HG03457 (cell line): Measurements from ENCODE around the gene NTNG2.

Source experiments
- ATAC-seq: cut with Tn5 transposase; IDR thresholded peaks from one replicate; pipeline ENCODE4 v1.9.1; 2021; ENCODE audit warnings: moderate number of reproducible peaks; ENCODE audit not compliant: unreplicated experiment

The NTNG2 gene

DNA sequence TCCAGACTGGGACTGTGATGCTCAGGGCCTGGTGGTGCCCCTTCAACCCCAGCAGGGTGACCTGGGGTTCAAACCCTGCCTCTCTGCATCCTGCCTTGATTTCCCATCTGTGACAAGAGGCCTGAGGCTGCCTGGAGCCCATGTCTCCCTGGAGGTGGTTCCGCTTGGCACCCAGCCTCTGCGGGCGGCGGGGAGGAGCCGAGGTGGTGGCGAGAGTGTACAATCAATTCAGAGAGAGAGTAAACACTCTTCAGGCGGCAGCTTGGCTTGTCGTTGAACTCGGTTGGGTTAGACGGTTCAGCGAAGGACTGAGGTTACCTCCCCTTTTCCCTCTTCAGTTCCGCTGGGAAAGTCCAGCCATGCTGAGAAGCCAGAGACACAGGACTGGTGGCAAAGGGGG is 39.3 kb downstream of the NTNG2 start:
- no peak for ATAC-seq

DNA sequence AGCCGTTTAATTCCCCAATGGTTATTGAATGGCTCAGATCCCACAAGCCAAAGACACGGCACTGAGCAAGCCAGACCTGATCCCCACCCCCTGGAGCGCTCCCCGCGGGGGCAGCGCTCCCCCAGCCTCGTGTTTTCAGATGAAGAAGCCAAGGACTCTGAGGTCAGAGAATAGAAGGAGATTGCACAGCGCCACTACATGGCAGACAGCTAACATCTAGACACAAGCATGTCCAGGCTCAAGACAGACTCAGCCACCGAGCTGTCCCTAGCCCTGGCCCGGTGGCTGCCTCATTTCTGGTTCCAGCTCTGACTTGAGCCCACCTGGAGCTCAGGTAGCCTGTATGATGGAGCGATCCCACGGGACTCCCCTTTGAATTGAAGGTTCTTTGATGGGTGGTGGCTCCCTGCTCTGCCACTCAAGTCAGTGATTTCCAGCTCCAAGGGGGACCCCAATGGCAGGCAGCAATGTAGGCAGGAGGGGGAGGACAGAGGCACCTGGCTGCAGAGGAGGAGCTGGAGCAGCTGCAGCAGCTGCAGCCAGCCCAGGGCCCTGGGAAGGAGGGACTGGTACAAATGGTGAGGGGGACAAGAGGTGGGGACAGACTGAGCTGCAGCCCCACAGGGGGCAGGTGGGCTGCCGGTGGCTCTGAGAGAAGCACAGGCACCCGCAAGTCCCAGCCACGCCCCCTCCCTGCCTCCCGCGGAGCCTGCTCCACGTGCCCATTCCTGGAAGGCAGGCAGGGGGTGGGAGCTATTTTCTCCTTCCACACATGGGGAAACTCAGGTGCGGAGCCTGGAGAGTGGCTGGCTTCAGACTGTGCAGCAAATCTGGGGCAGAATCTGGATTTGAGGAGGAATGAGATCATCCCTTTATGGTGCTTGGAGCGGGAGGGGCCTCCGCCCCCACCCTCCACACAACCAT is 40.2 kb downstream of the NTNG2 start:
- ATAC-seq: no peak

DNA sequence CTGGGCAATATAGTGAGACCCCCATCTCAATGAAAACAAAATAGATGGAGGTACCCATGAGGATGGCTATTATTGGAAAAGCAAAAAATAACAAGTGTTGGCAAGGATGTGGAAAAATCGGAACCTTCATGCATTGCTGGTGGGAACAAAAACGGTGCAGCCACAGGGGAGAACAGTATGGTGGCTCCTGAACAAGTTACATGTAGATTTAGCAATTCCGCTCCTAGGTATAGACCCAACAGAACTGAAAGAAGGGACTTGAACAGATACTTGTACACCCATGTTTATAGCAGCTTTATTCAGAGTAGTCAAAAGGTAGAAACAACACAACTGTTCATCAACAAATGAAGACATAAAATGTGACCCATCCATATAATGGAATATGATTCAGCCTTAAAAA is 43.0 kb downstream of the NTNG2 start:
- no peak for ATAC-seq

DNA sequence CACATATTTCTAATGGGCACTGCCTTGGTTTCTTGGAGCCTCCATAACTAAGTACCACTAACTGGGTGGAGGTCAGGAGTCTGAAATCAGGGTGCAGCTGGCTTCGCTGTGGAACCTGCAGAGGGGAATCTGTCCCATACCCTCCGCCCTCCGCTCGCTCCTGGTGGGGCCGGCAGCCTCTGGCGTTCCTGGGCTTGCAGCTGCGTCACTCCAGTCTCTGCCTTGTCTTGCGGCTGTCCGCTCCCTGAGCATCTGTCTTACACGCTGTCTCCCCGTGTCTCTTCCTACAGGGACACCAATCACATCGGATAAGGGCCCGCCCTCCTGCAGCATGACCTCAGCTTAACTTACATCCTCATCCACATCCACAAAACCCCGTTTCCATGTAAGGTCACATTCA is 45.4 kb downstream of the NTNG2 start:
- ATAC-seq: no peak

DNA sequence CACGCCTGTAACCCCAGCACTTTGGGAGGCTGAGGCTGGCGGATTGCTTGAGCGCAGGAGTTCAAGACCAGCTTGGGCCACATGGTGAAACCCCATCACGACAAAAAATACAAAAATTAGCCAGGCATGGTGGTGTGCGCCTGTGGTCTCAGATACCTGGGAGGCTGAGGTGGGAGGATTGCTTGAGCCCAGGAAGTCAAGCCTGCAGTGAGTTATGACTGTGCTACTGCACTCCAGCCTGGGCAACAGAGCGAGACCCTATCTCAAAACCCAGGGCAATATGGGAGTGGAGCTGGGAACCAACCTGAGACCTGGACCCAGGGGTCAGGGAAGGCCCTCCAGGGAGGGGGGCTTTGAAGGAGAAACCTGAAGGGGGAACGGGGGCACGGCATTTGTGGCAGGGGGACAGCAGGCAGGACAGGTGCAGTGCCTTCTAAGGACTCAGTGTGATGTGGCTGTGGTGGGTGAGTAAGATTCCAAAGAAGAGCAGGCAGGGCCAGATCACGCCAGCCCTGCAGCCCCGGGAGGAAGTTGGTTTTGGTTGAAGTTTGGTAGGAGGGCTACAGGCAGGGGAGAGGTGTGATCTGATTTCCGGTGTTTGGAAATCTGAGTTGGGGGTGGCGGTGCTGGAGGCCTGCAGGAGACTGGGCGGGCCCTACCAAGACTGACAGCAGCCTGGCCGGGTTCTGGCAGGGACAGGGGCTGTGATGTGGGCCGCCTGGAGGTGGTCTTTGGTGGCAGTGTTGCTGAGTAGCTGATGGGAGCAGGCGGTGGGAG is 46.2 kb downstream of the NTNG2 start:
- no peak for ATAC-seq

DNA sequence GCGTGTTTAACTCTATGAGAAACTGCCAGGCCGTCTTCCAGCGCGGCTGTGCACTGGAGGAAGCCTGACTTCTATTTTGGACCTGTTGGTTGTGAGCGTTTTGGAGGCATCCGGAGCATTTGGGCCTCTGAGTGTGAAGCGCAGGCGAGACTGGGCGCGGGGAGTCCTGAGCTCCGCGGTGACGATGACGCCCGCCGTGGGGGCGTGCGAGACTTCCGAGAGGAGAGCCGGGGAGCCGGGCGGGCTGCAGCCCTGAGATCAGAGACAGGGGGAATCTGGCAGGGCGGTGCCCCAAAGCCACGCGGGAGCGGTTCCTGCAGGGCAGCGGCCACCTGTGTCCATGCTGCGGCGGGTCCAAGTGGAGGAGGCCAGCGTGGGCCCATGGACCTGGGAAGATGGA is 47.4 kb downstream of the NTNG2 start:
- no peak for ATAC-seq

DNA sequence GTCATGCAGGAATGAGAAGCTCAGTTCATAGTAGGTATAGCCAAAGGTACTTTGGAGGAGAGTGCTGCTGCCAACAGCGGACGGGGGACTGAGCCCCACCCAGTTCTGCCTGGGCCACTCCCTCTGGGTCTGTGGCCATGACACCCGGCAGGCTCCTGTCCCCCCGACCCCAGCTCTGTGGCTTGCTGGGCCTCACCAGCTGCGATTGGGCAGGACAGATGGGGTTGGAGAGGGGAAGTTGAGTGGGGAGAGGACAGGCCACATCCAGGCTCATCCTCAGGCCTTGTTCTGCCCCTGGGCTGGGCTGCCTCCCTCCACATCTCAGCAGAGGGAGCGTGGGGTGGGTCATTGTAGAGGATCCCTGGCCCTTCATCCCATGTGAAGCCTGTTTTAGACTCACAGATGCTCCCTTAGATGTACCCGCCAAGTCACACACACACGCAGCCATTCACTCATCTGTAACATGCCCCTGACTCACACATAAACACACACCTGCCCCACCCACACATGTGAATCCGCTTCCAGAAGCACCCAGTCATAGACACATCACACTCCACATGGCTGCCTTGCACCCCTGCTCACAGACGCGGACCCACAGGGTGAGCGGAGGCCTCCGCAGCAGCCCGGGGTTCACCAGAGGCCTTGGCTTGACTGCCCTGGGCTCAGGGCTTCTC is 48.8 kb downstream of the NTNG2 start:
- no peak for ATAC-seq

DNA sequence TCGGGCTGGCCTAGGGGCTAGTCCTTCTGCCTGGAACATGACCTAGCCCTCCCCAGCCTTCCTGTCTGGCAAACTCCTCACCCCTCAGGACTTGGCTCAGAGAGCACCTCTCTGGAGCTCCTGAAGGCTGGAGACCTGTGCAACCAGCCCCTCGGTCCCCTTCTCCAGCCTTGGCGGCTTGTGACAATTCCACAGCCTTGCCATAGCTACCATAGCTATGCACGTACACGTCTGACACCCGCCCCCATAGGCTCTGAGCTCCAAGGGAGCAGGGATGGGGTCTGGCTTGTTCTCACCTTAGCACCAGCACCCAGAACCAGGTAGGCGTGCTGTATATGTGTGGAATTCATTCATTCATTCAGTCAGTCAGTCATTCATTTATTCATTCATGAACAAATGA is 49.7 kb downstream of the NTNG2 start:
- ATAC-seq: no peak

DNA sequence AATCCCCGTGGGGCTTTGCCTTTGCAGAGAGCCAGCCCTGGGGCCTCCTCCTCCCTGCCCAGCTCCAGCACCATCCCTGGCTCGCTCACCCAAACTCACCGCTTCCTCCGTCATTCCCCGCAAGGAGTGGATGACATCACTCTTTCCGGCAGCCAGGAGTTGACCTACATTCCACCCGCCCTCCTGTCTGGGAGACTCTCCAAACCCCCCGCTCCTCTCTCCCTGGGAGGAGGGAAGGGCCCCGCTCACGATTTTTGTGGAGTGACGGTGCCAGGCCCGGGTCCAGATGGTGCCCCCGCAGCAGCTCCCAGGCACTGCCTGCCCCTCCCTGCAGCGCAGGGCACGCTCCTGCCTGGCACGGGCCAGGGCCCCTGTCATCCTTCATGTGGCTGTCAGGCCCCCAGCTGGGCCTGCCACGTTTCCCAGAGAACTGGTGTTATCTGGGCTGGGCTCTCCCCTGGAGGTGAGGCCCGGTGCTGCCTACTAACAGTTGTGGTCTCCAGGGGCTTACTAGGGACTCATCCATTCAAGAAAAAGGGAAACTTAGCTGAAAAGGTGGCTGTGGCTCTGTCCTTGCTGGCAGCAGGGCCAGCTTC is 52.3 kb downstream of the NTNG2 start:
- ATAC-seq: no peak

DNA sequence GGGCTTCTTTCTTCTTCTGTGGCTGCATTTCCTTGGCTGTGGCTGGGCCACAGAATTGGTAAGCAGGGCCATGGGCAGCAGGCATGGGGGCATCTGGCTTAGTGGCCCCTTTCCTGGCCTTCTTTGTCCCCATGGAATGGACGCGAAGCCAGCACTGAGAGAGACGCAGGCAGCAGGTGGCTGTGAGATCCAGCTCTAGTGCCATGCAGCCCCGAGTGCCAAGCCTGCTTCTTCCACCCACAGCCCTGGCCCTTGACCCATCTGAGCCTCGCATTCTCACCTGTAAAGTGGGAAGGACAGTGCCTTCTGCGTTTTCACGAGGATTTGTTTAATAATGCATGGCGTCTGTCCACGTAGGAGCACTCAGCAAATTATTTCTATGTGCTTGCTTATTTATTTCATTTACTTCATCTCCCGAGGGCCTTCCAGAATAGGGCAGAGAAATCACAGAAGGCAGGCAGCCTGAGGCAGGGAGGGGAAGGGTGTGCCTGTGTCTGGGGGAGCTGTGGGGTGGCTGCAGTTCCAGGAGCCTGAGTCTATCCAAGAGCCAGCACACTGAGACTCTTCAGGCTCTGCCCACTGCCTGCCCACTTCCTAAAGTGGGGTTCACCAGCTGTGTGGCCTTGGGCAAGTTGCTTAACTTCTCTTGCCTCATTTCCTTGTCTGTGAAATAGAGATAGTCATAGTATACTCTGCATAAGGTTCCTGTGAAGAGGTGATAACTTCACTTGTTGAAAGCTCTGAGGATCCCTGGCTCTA is 55.2 kb downstream of the NTNG2 start:
- ATAC-seq: no peak

DNA sequence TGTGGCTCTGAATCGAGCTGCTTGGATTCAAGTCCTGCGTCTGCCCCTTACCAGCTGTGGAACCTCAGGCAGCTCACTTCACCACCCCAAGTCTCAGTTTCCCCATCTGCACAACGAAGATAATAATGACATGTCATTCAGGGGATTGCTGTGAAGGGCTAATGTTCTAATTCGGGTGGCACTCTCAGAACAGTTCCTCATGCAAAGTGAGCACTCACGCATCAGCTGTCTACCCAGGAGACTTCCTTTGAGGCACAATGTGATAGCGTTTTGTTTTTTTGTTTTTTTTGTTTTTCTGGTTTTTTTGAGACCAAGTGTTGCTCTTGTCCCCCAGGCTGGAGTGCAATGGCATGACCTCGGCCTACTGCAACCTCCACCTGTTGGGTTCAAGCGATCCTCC is 56.4 kb downstream of the NTNG2 start:
- ATAC-seq: no peak

DNA sequence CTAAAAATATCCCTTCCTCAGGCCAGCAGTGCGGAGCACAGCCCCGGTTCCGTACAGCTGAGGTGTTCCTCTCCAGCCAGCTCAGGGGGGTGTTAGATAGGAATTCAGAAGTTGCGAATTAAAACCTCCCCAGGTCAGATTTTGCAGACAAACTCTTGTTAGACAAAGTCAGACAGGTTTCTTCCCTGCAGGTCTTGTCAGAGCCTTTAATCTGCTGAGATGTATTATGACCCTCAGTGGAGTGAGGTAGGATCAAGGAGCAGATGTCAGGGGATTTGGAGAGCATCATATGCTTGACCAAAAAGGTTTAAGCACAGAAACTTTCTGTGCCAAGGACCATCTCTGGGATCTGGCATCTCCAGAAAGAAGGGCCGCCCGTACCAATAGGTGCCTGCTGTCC is 60.1 kb downstream of the NTNG2 start:
- ATAC-seq: no peak

DNA sequence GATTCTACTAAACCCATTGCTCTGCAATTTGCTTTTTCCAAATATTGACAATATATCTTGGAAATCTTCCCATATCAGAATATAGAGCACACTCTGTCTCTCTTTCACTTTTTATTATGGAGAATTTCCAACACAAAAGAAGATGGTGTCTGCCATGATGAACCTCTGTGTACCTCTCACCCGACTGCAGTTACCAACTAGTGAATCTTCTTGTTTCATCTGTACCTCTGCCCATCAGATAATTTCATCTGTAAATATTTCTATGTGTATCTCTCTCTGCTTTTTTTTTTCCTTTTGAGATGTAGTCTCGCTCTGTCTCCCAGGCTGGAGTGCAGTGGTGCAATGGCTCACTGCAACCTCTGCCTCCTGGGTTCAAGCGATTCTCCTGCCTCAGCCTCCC is 62.8 kb downstream of the NTNG2 start:
- no peak for ATAC-seq

DNA sequence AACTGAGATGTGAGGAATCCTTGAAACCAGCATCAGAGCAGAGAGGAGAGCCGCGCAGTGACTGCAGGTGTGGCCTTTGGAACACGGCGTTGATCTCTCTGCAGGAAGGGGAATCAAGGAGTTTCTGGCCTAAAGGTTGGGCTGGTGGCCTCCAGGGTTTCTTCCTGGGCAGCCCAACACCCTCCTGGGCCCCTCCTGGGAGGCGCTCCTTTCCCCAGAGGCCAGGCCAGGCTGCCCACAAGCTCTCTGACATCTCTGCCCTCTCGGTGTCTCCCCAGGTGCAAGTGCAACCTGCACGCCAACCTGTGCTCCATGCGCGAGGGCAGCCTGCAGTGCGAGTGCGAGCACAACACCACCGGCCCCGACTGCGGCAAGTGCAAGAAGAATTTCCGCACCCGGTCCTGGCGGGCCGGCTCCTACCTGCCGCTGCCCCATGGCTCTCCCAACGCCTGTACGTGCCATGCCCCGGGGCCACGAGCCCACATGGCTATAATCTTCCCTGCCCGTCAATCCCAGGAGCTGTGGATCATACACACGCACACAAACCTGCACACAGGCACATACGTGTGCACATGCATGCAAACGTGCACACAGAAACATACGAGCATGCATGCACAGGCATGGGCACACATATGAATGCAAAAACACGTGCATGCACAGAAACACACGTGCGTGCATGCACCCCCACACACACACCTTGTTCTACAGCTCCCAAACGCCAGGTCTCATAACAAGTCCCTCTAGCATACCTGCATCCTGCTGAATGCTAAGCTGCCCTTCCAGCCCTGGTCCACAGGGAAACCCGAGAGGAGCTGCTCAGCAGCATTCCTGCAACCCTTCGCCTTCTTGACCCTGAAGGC is 64.9 kb downstream of the NTNG2 start:
- no peak for ATAC-seq

DNA sequence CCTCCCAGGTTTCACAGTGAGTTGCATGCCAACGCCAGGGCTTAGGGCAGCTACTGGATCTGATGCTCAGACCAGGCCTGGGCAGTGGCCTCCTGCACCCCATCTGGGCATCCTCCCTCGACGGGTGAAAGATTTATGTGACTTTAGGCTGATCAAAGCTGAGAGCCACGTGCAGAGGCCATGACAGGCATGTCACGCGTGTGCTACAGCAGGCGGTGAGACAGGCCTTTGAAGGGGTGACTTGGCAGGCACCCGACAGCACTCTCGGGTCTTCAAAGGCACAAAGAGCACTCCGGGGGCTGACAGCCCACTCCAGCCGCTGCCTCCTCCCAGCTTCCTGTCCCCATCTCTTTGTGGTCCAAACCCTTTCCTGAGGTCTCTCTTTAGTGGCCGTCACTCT is 66.2 kb downstream of the NTNG2 start:
- no peak for ATAC-seq

DNA sequence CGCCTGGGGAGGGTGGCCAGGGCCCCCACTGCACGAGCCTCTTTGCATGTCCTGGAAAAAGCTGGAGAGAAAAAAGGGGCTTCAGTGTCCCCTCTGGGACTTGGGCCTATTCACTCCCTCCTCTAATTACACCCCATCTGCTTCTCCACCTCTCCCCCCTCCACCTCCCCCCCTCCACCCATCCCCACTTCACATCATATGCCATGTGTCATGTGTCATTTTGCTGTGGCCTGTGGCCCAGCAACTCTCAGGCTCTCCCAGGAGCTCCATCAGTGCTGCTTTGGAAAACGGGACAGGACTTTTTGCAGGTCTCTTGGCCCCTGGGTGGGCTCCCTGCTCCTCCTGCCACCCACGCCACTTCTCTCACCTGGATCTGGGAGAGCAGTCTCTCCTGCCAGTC is 68.7 kb downstream of the NTNG2 start:
- no peak for ATAC-seq

DNA sequence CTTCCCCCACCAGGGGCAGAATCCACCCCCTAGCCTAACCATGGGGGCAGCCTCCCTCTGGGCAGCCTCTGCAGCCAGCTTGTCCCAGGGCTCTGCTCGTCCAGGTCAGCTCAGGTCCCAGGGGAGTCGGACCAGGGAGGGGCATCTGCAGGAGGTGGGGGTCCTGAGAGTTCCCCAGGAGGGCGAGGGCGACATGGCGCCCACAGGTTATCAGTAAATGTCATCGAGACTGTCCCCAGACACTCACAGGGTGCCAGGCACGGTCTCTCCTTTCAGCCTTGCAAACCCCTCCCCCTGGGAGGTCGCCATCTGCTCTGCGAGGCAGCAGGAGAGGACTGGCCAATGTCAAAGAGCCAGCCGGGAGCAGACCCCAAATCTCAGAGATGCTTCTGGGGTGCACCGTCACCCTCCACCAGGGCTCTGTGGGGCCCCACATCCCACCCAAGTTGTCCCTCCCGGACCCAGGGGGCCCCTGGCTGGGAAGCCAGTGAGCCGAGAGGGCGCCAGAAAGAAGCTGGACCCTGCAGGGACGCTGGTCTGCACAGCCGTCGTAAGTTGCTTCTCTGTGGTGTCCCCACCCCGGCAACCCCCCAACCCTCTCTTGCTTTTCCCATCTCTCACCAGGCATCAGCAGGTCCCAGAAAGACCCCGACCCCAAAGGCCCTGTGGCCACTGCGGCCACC is 69.3 kb downstream of the NTNG2 start:
- ATAC-seq: no peak

DNA sequence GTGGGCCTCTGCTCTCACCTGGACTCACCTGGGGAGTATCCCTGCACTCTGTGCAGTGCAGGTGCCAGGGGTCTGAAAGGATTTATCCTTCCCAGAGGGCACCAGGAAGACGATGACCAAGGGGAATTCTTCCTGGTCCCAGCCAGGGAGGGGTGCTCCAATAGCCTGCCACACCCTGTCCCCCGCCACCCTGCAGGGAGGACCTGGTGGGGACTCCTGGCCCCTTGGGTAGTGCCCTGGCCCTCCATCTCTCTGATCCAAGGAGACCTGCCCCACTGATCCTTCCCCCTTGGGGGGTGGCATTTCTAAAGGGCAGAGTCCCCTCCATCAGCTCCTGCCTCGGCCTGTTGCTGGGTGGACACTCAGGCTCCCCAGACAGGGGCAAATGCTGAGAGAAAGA is 70.7 kb downstream of the NTNG2 start:
- ATAC-seq: no peak

DNA sequence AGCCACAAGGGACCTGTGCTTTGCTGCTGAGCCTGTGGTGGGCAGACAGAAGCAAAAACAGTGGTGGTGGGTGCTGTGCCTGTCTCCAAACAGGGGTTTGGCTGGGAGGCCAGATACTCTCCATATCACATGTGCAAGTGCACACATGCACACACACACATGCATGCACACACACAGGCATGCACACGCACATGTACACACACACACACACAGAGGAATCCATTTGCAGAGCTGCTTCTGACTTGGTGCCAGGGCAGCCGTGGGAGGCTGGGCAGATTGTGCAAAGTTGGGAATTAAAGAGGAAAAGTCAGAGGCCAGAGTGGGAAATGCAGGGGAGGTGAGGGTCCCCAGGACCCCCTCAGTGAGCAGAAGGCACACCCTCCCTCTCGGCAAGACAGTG is 71.3 kb downstream of the NTNG2 start:
- ATAC-seq: no peak
